ENCODE data around the gene PLCH1.

DNA sequence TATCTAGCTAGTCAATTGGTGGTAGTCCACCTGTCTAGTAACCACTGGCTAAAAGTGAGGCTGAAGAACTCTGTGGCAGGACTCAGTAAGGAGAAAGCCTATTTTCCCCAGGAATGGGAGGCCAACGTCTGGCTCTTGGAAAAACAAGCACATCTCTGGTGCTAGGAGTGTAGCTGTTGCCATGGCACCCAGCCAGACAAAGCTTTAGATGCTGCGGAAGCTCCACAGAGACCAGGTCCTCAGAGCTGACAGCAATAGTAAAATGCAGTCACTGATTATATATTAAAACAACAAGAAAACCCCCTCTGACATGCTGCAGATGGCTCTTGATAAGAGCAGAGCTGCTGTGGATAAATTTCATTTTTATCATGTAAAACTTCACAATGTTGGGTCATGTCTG is 326.5 kb downstream of the PLCH1 start:
- TF ChIP-seq POLR2A (IDR thresholded peaks at IDR 0.05; ENCODE audit: control extremely low read depth in 1 of 2, low read depth in 2 of 2, low read length in 2 of 2) (no peak), RFX5 (IDR thresholded peaks at IDR 0.05; ENCODE audit: borderline replicate concordance, low read depth, low read length) (no peak), CBX8 (IDR thresholded peaks at IDR 0.05; ENCODE audit: borderline replicate concordance, low read depth, low read length) (no peak), TCF12 (IDR thresholded peaks at IDR 0.05; ENCODE audit: low read depth, low read length) (no peak), TAF1 (IDR thresholded peaks at IDR 0.05; ENCODE audit: low read depth, low read length) (no peak)
- TF ChIP-seq, protein P1, sequence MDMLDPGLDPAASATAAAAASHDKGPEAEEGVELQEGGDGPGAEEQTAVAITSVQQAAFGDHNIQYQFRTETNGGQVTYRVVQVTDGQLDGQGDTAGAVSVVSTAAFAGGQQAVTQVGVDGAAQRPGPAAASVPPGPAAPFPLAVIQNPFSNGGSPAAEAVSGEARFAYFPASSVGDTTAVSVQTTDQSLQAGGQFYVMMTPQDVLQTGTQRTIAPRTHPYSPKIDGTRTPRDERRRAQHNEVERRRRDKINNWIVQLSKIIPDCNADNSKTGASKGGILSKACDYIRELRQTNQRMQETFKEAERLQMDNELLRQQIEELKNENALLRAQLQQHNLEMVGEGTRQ (IDR thresholded peaks at IDR 0.05; ENCODE audit: low read length), result no peak
- TF ChIP-seq, protein P2, sequence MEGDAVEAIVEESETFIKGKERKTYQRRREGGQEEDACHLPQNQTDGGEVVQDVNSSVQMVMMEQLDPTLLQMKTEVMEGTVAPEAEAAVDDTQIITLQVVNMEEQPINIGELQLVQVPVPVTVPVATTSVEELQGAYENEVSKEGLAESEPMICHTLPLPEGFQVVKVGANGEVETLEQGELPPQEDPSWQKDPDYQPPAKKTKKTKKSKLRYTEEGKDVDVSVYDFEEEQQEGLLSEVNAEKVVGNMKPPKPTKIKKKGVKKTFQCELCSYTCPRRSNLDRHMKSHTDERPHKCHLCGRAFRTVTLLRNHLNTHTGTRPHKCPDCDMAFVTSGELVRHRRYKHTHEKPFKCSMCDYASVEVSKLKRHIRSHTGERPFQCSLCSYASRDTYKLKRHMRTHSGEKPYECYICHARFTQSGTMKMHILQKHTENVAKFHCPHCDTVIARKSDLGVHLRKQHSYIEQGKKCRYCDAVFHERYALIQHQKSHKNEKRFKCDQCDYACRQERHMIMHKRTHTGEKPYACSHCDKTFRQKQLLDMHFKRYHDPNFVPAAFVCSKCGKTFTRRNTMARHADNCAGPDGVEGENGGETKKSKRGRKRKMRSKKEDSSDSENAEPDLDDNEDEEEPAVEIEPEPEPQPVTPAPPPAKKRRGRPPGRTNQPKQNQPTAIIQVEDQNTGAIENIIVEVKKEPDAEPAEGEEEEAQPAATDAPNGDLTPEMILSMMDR (IDR thresholded peaks at IDR 0.05; ENCODE audit: control extremely low read depth in 1 of 3, insufficient read depth in 1 of 3, low read depth in 1 of 3, low read length in 3 of 3), result no peak
- TF ChIP-seq, protein P3, sequence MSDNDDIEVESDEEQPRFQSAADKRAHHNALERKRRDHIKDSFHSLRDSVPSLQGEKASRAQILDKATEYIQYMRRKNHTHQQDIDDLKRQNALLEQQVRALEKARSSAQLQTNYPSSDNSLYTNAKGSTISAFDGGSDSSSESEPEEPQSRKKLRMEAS (IDR thresholded peaks at IDR 0.05), result no peak

All from H1 (cell line).